DLD1 (cell line): ENCODE data around the gene EDARADD.

ENCODE experiments used
- in situ Hi-C: cut with HindIII; loops from 2 replicates; pipeline ENCODE4 v1.10.0; 2017; ENCODE audit warnings: low sequenced_read_pairs

The EDARADD gene

GRCh38 chr1:236509647-236510401 is 115.7 kb downstream of the EDARADD start:
- in situ Hi-C loops, result no loop called here

DNA sequence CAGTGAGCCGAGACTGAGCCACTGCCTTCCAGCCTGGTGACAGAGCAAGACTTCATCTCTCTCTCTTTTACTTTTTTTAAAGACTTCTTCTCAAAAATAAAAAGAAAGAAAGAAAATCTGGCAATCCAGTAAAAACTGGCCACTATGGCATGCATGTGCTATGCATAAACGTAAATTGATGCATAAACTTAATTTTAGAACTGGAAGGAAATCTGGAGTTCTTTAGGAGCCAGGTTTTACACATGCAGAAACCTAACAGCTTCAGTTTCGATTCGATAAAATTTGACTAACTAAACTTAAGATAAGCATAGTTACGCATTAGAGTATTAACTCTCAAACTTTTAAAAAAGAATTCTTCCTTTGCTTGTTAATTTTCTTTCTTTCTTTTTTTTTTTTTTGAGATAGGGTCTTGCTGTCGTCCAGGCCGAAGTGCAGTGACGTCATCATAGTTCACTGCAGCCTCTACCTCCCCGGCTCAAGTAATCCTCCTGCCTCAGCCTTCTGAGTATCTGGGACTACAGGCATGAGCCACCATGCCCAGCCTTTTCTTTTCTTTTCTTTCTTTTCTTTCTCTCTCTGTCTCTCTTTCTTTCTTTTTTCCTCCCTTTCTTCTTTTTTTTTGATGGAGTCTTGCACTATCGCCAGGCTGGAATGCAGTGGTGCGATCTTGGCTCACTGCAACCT is 117.8 kb downstream of the EDARADD start:
- in situ Hi-C loops, result no loop called here

DNA sequence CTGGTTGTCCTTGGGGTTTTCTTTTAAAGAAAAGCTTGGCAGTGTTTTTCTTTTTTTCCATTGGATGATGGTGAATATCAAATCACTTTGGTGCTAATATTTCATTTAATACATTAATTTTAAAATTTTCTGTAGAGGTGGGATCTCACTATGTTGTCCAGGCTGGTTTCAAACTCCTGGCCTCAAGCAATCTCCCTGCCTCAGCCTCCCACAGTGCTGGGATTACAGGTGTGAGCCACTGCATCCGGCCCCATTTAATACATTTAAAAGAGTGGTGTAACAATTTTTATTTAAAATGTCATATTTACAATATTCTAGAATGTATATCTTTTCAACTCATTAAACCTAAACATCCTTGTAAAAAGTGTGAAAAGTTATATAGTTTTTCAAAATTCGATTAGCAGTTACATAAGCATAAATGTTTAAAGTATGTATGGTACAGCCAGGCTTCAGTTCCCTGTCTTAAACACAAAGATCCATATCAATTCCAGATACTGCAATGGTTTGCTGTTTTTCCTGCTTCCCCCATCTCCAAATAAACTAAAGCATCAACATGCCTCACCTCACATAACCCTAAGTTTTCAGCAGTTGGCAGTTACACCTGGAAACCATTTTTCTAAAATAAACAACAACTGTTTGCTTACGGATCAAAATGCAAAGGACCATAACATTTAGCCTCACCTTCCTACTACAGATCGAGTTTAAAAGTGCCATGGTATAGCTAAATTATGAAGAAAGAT is 120.8 kb downstream of the EDARADD start:
- in situ Hi-C loops, result no loop called here

- in situ Hi-C loops, result no loop called here
These were observed 121.4 kb downstream of the EDARADD start for GRCh38 chr1:236515443-236515958.

DNA sequence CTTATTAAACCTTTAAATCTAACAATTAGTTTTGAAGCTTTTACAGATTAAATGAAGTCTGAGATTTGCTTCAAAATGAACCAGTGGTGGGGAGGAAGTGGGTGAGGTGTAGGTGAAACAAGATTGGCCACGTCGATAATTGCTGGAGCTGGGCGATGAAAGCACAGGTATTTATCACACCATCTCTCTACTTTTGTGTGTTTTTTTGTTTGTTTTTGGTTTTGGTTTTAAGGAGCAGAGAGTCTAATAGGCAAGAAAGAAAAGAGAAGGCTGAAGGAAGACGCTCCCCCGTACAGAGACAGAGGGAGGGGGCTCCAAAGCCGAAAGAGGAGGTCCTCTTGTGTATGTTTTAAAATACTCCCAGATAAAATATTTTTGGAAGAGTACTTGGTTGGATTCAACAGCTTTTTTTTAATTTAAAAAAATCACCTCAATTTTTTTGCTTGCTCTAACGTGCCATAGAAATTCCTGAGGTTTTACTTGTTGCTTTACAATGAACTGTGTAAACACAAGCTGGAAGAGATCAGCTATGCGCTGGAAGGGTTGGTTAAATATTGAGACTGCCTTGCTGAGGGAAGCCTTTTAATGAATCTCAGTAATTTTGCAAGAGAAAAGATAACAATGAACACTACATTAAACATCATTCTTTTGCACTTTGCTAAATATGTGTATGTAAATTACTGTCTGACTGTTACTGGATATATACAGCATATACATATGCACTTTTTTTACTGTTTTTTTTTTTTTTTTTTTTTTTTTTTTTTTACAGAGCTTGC is 123.0 kb downstream of the EDARADD start:
- in situ Hi-C loops, result no loop called here

- in situ Hi-C loops, result no loop called here
These were observed 124.2 kb downstream of the EDARADD start for GRCh38 chr1:236518322-236518721.

GRCh38 chr1:236520445-236521005 is 126.4 kb downstream of the EDARADD start:
- in situ Hi-C loops, result no loop called here

- in situ Hi-C loops, result no loop called here
These were observed 129.0 kb downstream of the EDARADD start for GRCh38 chr1:236522937-236523703.

- in situ Hi-C loops, result no loop called here
These were observed 129.6 kb downstream of the EDARADD start, which contains the start of gene LGALS8 for GRCh38 chr1:236523704-236524141. TSS of gene LGALS8 (plus strand) at chr1:236523982. CDS start at chr1:236526071, 2,089 bp downstream.

DNA sequence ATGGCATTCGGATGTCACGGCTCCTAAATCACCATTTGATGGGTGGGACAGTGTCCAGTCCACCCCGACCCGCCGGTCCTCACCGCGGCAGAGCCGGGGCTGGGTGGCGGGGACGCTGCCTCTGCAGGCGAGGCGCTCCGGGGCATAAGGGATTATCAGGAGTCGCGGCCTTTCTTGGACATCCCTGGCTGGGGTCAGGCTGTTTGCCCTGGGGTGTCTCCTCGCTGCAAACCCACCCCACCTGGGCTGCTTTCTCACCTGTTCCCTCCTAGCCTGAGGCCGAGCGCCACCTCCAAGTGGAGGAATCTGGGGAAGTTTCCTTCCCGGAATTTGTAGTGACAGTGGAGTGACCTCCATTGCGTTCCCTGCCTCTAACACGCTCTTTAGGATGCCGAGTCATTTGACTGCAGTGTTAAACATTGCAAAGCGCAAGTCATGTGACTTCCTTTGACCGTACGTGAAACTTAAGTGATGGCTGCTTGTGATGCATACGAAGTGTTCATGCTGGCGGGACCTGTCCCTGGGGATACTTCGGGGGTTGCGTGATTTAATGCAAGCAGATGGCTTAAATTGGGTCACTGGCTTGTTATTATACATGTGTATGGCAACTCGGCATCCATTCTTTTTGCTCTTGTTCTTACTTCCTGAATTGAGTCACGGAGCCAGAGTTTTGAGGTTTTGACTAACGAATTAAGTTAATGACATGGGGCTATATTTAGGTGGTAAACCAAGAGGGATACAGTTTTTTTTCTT is 130.2 kb downstream of the EDARADD start:
- in situ Hi-C loops, result no loop called here

GRCh38 chr1:236524895-236525184 is 130.8 kb downstream of the EDARADD start:
- in situ Hi-C loops, result no loop called here

GRCh38 chr1:236526079-236526478 is 132.0 kb downstream of the EDARADD start:
- in situ Hi-C loops, result no loop called here

DNA sequence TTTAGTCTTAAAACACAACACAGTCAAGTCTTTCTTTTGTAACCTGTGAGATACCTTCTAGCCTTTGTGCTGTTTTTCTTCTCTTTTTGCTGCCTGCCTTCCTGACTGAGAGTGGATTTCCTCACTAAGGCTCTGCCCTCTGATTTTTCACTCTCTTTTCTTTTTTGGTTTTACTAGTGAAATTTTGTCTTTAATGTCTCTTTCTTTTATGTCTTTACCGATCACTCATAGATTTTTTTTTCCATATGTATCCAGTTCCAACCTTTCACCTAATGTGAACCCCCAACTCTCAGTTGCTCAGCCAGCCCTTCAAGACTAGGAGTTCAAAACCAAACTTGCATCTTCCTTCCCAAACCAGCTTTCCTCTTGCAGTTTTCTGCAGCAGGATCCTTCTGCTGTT is 136.2 kb downstream of the EDARADD start:
- in situ Hi-C loops, result no loop called here

GRCh38 chr1:236530959-236531358 is 136.9 kb downstream of the EDARADD start:
- in situ Hi-C loops, result no loop called here

DNA sequence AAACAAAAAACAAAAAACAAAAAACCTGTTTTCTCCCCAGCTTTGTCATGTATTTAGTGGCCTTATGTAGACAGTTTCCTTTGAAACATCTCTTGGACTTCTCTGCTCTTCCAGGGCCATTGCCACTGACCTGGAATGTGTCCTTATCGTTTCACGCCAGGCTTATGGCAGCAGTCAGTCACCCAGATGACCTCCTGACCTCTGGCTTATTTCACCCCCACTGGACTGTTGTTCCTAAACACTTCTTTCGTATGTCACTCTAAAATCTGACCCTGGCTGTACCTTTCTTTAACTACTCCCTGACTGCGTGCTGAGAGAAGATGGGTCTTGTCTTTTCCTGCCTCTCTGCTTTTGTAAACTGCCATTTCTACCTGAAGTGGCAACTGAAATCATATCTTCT is 138.8 kb downstream of the EDARADD start:
- in situ Hi-C loops, result no loop called here

DNA sequence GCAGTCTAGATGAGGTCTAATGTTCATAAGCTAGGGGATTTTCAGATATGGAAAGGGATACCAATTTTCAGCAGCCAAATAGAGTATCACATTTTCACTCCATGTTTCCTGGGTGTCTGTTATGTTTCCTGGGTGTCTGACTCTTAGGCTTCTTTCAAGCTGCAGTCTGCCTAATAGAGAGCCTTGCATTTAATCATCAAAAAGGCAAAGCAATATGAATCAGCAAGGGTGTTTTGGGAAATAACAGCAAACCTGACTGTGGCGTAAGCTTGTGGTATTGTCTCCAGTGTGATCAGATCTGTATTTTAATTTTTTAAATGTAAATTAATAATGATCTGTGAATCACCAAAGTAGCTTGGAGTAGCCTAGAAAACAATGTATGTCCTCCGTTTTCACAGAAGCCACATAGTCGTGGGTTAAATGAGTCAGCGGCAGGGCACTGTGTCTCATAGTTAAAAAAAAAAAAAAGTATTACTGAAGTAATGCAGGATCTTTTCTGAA is 140.1 kb downstream of the EDARADD start:
- in situ Hi-C loops, result no loop called here
